ENCODE measurements around the gene SH3TC2.

The SH3TC2 gene

GRCh38 chr5:149013796-149014195 is 49.1 kb downstream of the SH3TC2 start:
- no peak for TF ChIP-seq ZFX (IDR thresholded peaks at IDR 0.05)
- no peak for TF ChIP-seq CTCF (conservative IDR thresholded peaks at IDR 0.05)
- no peak overlapping the region; the same call in 1 of the 2 replicates for H3K27ac ChIP-seq

- TF ChIP-seq CTCF (conservative IDR thresholded peaks at IDR 0.05) = no peak
- TF ChIP-seq ZFX (IDR thresholded peaks at IDR 0.05) = no peak
- H3K27ac ChIP-seq = no peak overlapping the region
These were observed 50.5 kb downstream of the SH3TC2 start for GRCh38 chr5:149012350-149012749.

GRCh38 chr5:149011728-149012127 is 51.1 kb downstream of the SH3TC2 start:
- H3K27ac ChIP-seq = no peak overlapping the region
- no peak for TF ChIP-seq CTCF (conservative IDR thresholded peaks at IDR 0.05)
- no peak for TF ChIP-seq ZFX (IDR thresholded peaks at IDR 0.05)

- no peak for TF ChIP-seq CTCF (conservative IDR thresholded peaks at IDR 0.05)
- TF ChIP-seq ZFX (IDR thresholded peaks at IDR 0.05) = no peak
- H3K27ac ChIP-seq = no peak overlapping the region
These were observed 51.8 kb downstream of the SH3TC2 start for GRCh38 chr5:149011084-149011483.

- TF ChIP-seq ZFX (IDR thresholded peaks at IDR 0.05) (no peak), CTCF (conservative IDR thresholded peaks at IDR 0.05) (no peak)
- no peak overlapping the region for H3K27ac ChIP-seq
These were observed 55.7 kb downstream of the SH3TC2 start for GRCh38 chr5:149007174-149007573.

- no peak for TF ChIP-seq CTCF (conservative IDR thresholded peaks at IDR 0.05)
- no peak for TF ChIP-seq ZFX (IDR thresholded peaks at IDR 0.05)
- no peak overlapping the region for H3K27ac ChIP-seq
These were observed 56.4 kb downstream of the SH3TC2 start for GRCh38 chr5:149006426-149006825.

- no peak for TF ChIP-seq CTCF (conservative IDR thresholded peaks at IDR 0.05)
- no peak for TF ChIP-seq ZFX (IDR thresholded peaks at IDR 0.05)
- H3K27ac ChIP-seq = no peak overlapping the region
These were observed 57.6 kb downstream of the SH3TC2 start for GRCh38 chr5:149005077-149005892.

Measured in C4-2B (cell line).